NCI-H2196 (cell line): Measurements from ENCODE around the gene STK26.
A peak's percentile ranks its signal among the peaks of the same experiment; 100 is the strongest.
"Not testable (repeated sequence)": the region's sequence is repeated elsewhere in the genome, so short reads cannot be mapped to it uniquely, and the experiment has no call there.

Source experiments
- DNase-seq: peaks from one replicate; lab custom pipeline; 2025; ENCODE audit not compliant: unreplicated experiment; lab: John Stamatoyannopoulos, UW

The STK26 gene

GRCh38 chrX:132092439-132093065 lies 69.5 kb downstream of the STK26 start:
- peak; percentile 39 for DNase-seq

- DNase-seq = no peak
Observed at GRCh38 chrX:132093239-132093860, 70.2 kb downstream of the STK26 start.

DNA sequence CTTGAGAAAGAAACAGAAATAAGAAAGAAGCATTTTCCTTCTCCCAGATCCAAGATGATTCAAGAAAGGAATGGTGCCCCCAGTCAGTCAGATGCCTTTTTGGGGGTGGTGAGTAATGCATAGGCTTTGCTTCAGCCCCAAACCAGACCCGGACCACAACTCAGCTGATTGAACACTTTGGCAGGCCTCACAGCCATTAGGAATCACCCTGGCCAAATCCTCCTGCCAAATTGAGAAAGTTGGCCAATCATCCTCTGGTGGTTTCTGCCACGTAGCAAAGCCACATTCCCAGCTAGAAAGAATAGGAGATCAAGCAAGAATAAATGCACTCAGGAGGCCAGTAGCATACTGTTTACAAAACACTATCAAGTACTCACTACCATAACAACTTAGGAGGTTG lies 71.1 kb downstream of the STK26 start:
- no peak for DNase-seq

DNA sequence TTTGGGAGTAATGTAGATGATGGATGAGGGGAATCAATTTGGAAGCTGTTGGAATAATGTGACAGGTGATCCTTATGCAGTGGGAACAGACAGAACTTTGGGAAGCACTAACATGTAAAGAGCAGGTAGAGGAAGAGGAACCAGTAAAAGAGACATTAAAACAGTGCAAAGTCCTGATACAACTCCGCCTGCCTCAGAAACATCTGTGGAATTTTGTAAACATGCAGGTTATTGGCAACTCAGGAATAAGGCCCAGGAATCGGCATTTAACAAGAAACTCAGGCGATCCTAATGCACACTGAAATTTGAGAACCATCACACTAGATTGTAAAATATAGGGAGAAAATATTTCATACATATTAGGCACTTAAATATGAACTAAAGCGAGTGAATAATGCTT lies 75.6 kb downstream of the STK26 start:
- not testable (repeated sequence) for DNase-seq

DNA sequence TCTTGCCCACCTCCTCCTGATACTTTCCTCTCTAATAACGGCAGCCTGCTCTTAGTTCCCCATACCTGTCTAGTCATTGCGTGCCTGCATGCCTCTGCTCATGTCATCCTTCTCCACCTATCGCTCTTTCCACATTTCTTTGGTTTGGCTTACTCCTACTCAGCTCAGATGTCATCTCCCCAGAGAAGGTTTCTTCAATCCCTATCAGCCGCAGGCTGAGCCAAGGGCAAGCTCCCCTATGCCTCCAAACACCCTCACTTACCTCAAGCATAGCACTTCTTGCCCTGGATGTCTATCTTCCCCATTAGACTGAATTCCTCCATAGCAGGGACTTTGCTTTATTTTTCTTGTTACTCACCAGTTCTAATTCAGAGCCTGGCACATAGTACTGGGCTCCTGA lies 78.1 kb downstream of the STK26 start:
- no peak for DNase-seq

GRCh38 chrX:132101799-132102198 lies 78.7 kb downstream of the STK26 start:
- no peak for DNase-seq

- no peak for DNase-seq
Observed at GRCh38 chrX:132107291-132107690, 84.2 kb downstream of the STK26 start.

DNA sequence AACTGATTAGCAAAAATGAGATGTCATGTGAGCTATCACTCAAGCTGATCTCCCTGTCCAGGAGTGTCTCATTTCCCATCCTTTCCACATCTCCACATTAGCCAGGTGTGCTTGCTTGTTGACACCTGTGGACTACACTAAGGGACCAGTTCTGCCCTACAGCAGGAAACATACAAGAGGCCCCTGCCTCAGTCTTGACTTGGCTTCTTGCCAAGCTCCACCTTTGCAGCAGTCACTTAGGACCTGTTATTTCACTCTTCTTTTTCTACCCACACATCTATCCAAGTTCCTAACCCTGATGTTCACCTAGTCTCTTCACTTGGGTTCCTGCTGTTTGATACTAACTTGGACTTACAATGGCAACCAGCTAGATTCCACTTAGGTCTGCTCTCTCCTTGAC lies 91.5 kb downstream of the STK26 start:
- no peak for DNase-seq

DNA sequence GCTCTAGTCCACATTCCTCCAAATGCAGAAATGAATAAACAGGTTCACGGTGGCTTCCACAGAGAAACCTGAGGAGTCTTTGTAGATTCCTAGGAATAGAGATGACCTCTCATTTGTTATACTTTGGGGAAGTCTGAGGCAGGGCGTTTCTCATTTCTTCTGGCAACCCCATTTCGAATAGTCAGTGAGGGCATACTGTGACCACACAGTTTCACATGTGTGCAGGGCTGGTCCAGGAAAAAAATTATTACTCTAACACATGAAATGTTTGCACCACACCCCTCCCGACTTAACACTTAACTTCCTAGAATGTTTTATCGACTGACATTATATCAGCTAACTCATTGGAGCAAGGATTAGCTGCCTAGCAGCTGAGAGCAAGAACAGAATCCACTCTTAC lies 92.7 kb downstream of the STK26 start:
- DNase-seq = no peak

DNA sequence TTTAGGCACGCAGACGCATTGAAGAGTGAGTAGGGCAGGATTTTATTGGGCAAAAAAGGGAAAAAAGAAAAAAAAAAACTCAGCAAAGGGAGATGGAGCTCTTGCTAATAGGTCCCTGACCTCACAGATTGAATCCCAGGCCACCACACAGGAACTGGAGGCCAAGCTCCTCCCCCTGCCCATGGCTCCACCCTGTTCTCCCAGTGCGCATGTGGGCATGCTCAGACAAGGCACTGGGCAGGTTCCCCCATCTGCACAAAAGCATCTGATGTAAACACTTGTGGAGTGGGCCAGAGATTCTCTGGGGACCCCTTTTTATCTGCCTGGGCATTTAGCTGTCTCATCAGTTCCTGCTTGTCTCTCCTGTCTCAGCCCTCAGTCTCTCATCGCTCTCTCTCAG lies 95.3 kb downstream of the STK26 start:
- DNase-seq = no peak

DNA sequence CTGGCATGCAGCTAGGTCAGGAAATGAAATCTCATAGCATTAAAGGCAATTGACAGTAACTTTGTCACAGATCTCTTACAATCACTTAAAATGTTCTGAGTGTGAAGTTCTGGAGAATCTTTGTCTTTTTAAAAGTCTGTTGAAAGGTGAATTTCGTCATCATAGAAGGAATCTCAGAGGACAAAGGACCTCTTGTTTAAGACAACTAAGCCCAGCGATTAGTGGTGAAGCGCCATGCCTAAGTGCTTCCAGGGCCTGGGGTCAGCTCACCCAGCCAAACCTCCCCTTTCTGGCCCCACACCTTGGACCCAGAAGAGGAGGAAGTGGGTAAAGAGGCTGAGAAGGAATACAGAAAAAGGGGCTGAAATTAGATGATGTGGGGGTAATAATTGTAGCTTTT lies 96.2 kb downstream of the STK26 start:
- DNase-seq = no peak

- DNase-seq = no peak
Observed at GRCh38 chrX:132119821-132120515, 96.9 kb downstream of the STK26 start.

- DNase-seq = no peak
Observed at GRCh38 chrX:132120913-132121312, 97.8 kb downstream of the STK26 start.
